ENCODE measurements around the gene DMRT3. TPM values are rescaled to one million over a fixed set of nuclear protein-coding genes. Genes with fewer than 3 reads are reported as not detected.
A peak's percentile ranks its signal among the peaks of the same experiment; 100 is the strongest.

DMRT3 gene
- total and polyA plus RNA-seq, 2 of the 8 experiments (the other 6 are each of a cell fraction or from before 2014, with no cell fraction given), result not detected

DNA sequence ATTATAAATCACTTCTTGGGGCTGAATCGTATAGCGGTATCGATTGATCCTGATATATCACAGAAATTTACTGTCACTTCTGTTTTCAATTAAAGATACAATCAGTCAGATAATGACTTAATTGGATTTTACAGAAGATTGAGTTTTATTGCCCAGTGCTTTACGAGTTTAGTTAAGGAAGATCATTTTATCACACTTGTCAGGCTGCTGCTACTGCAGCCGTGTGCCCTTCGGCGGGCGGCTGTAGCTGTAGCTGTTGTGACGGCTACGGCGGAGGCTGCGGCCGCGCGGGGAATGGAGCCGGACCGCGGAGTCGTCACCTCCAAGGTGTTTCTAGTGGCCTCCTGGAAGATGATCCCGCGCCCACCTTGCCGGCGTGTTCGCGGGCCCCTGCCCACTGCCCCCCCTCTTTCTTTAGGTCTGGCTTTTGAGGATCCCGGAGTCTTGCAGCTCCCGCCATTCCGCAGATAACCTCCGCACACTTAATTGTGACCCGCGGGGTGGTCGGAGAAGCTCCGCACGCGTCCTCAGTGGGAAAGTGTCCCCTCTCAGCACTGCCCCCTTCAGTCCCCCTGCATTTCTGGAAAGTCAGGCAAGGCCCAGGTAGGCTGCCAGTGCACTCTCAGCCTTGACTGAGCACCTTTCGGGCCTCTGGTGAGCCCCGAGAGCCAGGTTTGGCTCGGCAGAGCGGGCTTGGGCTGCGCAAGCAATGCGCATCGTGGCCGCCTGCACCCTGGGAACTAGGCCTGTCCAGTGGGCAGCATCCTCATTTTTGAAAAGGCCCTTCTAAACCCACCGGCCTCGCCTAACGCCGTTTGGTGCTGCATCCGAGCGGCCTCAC is 6.9 kb upstream of the DMRT3 start:
- H3K4me1 ChIP-seq (replicated peaks in 1 of 4; ENCODE audit: control insufficient read depth in 3 of 4, insufficient read depth in 4 of 4, low read length in 3 of 4), result peaks cover 9 to 26% (median 11%) of the 10 kb centered on the region in 4 experiments
- DNase-seq (ENCODE audit: low read depth in 1 of 2, low spot score in 2 of 2), result peak in 1 of 2 experiments; percentile 74
- TF ChIP-seq, protein P1, sequence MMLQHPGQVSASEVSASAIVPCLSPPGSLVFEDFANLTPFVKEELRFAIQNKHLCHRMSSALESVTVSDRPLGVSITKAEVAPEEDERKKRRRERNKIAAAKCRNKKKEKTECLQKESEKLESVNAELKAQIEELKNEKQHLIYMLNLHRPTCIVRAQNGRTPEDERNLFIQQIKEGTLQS (IDR thresholded peaks at IDR 0.05; ENCODE audit: insufficient read depth, low read depth, low read length), result no peak
- TF ChIP-seq KDM4A (IDR thresholded peaks at IDR 0.05; ENCODE audit: low read depth, low read length, severe bottlenecking) (peak; percentile 29), PHF8 (conservative IDR thresholded peaks at IDR 0.05; ENCODE audit: low read depth, low read length) (no peak), KDM1A (IDR thresholded peaks at IDR 0.05; ENCODE audit: borderline replicate concordance, low read length) (no peak), POU5F1 (IDR thresholded peaks at IDR 0.05; ENCODE audit: low read depth, low read length) (no peak), RAD21 (IDR thresholded peaks at IDR 0.05 in 1 of 2, conservative IDR thresholded peaks at IDR 0.05 in 1 of 2; ENCODE audit: low read depth in 2 of 2, low read length in 2 of 2) (peak in 1 of 2 experiments; percentile 20; a peak in 1 of 4 replicates), CTBP2 (IDR thresholded peaks at IDR 0.05; ENCODE audit: borderline replicate concordance, insufficient read depth, insufficient read length, low read length) (peak; percentile 36), EZH2 (IDR thresholded peaks at IDR 0.05; ENCODE audit: low read depth, low read length, severe bottlenecking) (peak; percentile 97)
- TF ChIP-seq, protein P2, sequence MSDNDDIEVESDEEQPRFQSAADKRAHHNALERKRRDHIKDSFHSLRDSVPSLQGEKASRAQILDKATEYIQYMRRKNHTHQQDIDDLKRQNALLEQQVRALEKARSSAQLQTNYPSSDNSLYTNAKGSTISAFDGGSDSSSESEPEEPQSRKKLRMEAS (IDR thresholded peaks at IDR 0.05), result peak; percentile 20; the same call in 1 of the 2 replicates

More for the DNA sequence above, 6.9 kb upstream of the DMRT3 start:
- H3K9ac ChIP-seq (replicated peaks in 1 of 4; ENCODE audit: extremely low read depth in 1 of 4, low read depth in 3 of 4, low read length in 3 of 4), result no peak overlapping the region
- H3K14ac ChIP-seq (ENCODE audit: insufficient read length), result no peak overlapping the region
- peaks cover 12% of the 10 kb centered on the region; the same call in 1 of the 2 replicates for H3K23me2 ChIP-seq (ENCODE audit: low read depth, low read length)
- 6% methylated on average over 42 of the region's 49 CpGs; no CpG with 5 or more reads in 1 of the 2 experiments for WGBS, 2 experiments (ENCODE audit: extremely low coverage in 1 of 2, insufficient coverage in 1 of 2, insufficient read length in 1 of 2, insufficient replicate concordance in 2 of 2, low coverage in 1 of 2, low lambda C conversion rate in 2 of 2, missing lambda C conversion rate in 1 of 2)
- no peak overlapping the region for H3K23ac ChIP-seq (ENCODE audit: insufficient read length)
- H3K4ac ChIP-seq (replicated peaks; ENCODE audit: insufficient read length, low read depth, low read length), result no peak overlapping the region
- no peak overlapping the region for H2AK5ac ChIP-seq (ENCODE audit: low read depth, low read length)
- H2BK15ac ChIP-seq (ENCODE audit: low read length), result 0 out of 2 replicates have a peak overlapping the region, but pooled peaks have one; percentile 88
- H2BK5ac ChIP-seq (ENCODE audit: low read depth, low read length), result no peak overlapping the region
- no peak overlapping the region for H2AFZ ChIP-seq (ENCODE audit: low read length)
- no peak overlapping the region for H2BK12ac ChIP-seq (ENCODE audit: low read depth, low read length)
- no peak overlapping the region for H3K18ac ChIP-seq (ENCODE audit: extremely low read depth, low read length)
- FAIRE-seq, result no peak
- no peaks in the 10 kb centered on the region for H3K9me3 ChIP-seq (ENCODE audit: insufficient read depth in 2 of 2, low read depth in 1 of 2, low read length in 1 of 2)
- no peak overlapping the region for H2BK120ac ChIP-seq (replicated peaks; ENCODE audit: low read depth, low read length)
- no peak overlapping the region for H4K91ac ChIP-seq (replicated peaks; ENCODE audit: insufficient read length, low read length)
- H2BK20ac ChIP-seq (ENCODE audit: low read length), result no peak overlapping the region
- CTCF ChIA-PET (ENCODE audit: partially characterized antibody), result interaction anchor here (0.6 to 1.6 kb wide), 13 partner anchors 9 to 787 kb away, joined by 3 to 9 read pairs (median 4); no protein-coding TSS in a partner anchor
- H4K8ac ChIP-seq (ENCODE audit: extremely low read depth, insufficient read depth, low read length), result no peak overlapping the region
- H4K20me1 ChIP-seq (replicated peaks in 1 of 2; ENCODE audit: control insufficient read depth in 1 of 2, insufficient read depth in 2 of 2, low read length in 2 of 2), result peaks cover 3 to 13% of the 10 kb centered on the region in 2 experiments
- H3K79me1 ChIP-seq (ENCODE audit: low read depth, low read length), result no peaks in the 10 kb centered on the region
- no peak overlapping the region for H3K56ac ChIP-seq (replicated peaks; ENCODE audit: insufficient read length, low read depth, low read length)
- H3K27me3 ChIP-seq (replicated peaks in 1 of 4; ENCODE audit: control insufficient read depth in 3 of 4, extremely low read depth in 1 of 4, insufficient read depth in 3 of 4, low read length in 3 of 4), result peaks cover 47 to 71% (median 59%) of the 10 kb centered on the region in 4 experiments
- H3K79me2 ChIP-seq (ENCODE audit: control insufficient read depth in 1 of 2, insufficient read depth in 2 of 2, low read length in 2 of 2), result no peaks in the 10 kb centered on the region
- no peak overlapping the region for H4K5ac ChIP-seq (ENCODE audit: insufficient read length, low read depth, low read length)
- H3K4me3 ChIP-seq (ENCODE audit: extremely low read depth in 1 of 4, insufficient read depth in 2 of 4, low read depth in 3 of 4, low read length in 4 of 4), result peak overlapping the region in 3 of 4 experiments; percentile 10 to 70 (median 24); a peak in 6 of 8 replicates
- POLR2A ChIA-PET (ENCODE audit: partially characterized antibody), result interaction anchor here (1.0 kb wide), 2 partner anchors 8 to 1272 kb away, joined by 3 read pairs; no protein-coding TSS in a partner anchor
- peak overlapping the region; percentile 84 to 92 for H3K4me2 ChIP-seq (ENCODE audit: insufficient read depth in 1 of 2, low read depth in 2 of 2, low read length in 2 of 2)
- H3K27ac ChIP-seq (ENCODE audit: low read depth, low read length), result no peak overlapping the region
- no peaks in the 10 kb centered on the region for H3K36me3 ChIP-seq (ENCODE audit: control insufficient read depth in 2 of 4, insufficient read depth in 4 of 4, low read length in 3 of 4)
